ENCODE data around the gene HJV. TPM values are rescaled to one million over a fixed set of nuclear protein-coding genes. Genes with fewer than 3 reads are reported as not detected.

HJV gene
- total and polyA plus RNA-seq, 2 donors from 2014 or later, result 1.3 TPM; not detected in 1

GRCh38 chr1:145983960-145984830 is 37.3 kb downstream of the HJV start:
- FAIRE-seq (no peak), DNase-seq (no peak)
- Histone ChIP-seq H3K9ac (ENCODE audit: low read length in 3 of 3) (peak overlapping the region in 2 of 3 donors; percentile 7 to 22), H3K36me3 (ENCODE audit: control insufficient read depth in 2 of 3, insufficient read depth in 3 of 3, low read length in 3 of 3) (no peaks in the 10 kb centered on the region), H3K27me3 (ENCODE audit: control insufficient read depth, insufficient read depth, low read length) (no peaks in the 10 kb centered on the region), H3K9me3 (ENCODE audit: control insufficient read depth in 2 of 3, insufficient read depth in 1 of 3, low read length in 3 of 3) (no peaks in the 10 kb centered on the region), H3K4me1 (ENCODE audit: control insufficient read depth in 2 of 3, insufficient read depth in 2 of 3, low read depth in 1 of 3, low read length in 3 of 3) (peaks cover 4 to 45% (median 39%) of the 10 kb centered on the region in 3 donors), H3K4me3 (ENCODE audit: low read length in 3 of 3) (no peak overlapping the region), H3K27ac (ENCODE audit: low read depth in 2 of 2, low read length in 2 of 2) (peak overlapping the region; percentile 84 to 94)
- intact Hi-C loops (cut with DNase I), result no loop called here
- TF ChIP-seq CTCF (IDR thresholded peaks at IDR 0.05; ENCODE audit: borderline replicate concordance, extremely low read depth, insufficient read depth), result no peak

GRCh38 chr1:145983206-145983675 is 38.3 kb downstream of the HJV start:
- peak overlapping the region in 1 of 3 donors; percentile 25 for H3K9ac ChIP-seq (ENCODE audit: low read length in 3 of 3)
- intact Hi-C loops (cut with DNase I), result no loop called here
- FAIRE-seq (no peak), DNase-seq (no peak)
- H3K27ac ChIP-seq (ENCODE audit: low read depth in 2 of 2, low read length in 2 of 2), result peak overlapping the region; percentile 75 to 94
- H3K27me3 ChIP-seq (ENCODE audit: control insufficient read depth, insufficient read depth, low read length), result no peaks in the 10 kb centered on the region
- H3K4me3 ChIP-seq (ENCODE audit: low read length in 3 of 3), result no peak overlapping the region
- peaks cover 13 to 55% (median 47%) of the 10 kb centered on the region in 3 donors for H3K4me1 ChIP-seq (ENCODE audit: control insufficient read depth in 2 of 3, insufficient read depth in 2 of 3, low read depth in 1 of 3, low read length in 3 of 3)
- no peaks in the 10 kb centered on the region for H3K9me3 ChIP-seq (ENCODE audit: control insufficient read depth in 2 of 3, insufficient read depth in 1 of 3, low read length in 3 of 3)
- H3K36me3 ChIP-seq (ENCODE audit: control insufficient read depth in 2 of 3, insufficient read depth in 3 of 3, low read length in 3 of 3), result no peaks in the 10 kb centered on the region
- TF ChIP-seq CTCF (IDR thresholded peaks at IDR 0.05; ENCODE audit: borderline replicate concordance, extremely low read depth, insufficient read depth), result no peak

- Histone ChIP-seq H3K27ac (ENCODE audit: low read depth in 2 of 2, low read length in 2 of 2) (peak overlapping the region; percentile 75 to 94), H3K27me3 (ENCODE audit: control insufficient read depth, insufficient read depth, low read length) (no peaks in the 10 kb centered on the region), H3K4me1 (ENCODE audit: control insufficient read depth in 2 of 3, insufficient read depth in 2 of 3, low read depth in 1 of 3, low read length in 3 of 3) (peaks cover 20 to 62% (median 58%) of the 10 kb centered on the region in 3 donors), H3K9me3 (ENCODE audit: control insufficient read depth in 2 of 3, insufficient read depth in 1 of 3, low read length in 3 of 3) (no peaks in the 10 kb centered on the region), H3K4me3 (ENCODE audit: low read length in 3 of 3) (no peak overlapping the region), H3K9ac (ENCODE audit: low read length in 3 of 3) (peak overlapping the region in 1 of 3 donors; percentile 25), H3K36me3 (ENCODE audit: control insufficient read depth in 2 of 3, insufficient read depth in 3 of 3, low read length in 3 of 3) (no peaks in the 10 kb centered on the region)
- DNase-seq, result no peak
- intact Hi-C loops (cut with DNase I), result no loop called here
- no peak for TF ChIP-seq CTCF (IDR thresholded peaks at IDR 0.05; ENCODE audit: borderline replicate concordance, extremely low read depth, insufficient read depth)
- no peak for FAIRE-seq
These were observed 39.4 kb downstream of the HJV start for GRCh38 chr1:145982010-145982723.
